Superior temporal gyrus (tissue), 1 donor: ENCODE measurements around the gene IL1RAP.
"Not testable (repeated sequence)": the region's sequence is repeated elsewhere in the genome, so short reads cannot be mapped to it uniquely, and the experiment has no call there.

Source experiments
- DNase-seq: peaks from one replicate; pipeline ENCODE4 v3.0.0-alpha.2; 2016; ENCODE audit errors: extremely low spot score

Gene IL1RAP

DNA sequence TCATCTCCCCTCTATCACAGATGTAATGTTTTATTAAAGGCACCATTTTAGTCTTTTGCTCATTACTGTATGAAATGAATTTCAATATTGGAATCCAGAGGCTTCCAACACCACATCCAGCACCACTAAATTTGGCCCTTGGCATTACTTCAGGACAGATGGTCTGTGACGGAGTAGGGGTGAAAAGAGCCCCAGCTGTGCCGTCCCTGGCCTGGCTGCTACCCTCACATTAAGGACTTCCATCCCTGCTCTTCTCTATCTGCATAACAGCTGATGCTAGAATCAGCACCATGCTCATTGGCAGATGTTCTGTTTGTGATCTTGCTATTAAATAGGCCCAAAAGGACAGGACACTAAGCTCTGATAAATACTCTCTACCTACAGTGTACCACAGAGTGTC, 152.9 kb downstream of the IL1RAP start:
- DNase-seq, result no peak

DNA sequence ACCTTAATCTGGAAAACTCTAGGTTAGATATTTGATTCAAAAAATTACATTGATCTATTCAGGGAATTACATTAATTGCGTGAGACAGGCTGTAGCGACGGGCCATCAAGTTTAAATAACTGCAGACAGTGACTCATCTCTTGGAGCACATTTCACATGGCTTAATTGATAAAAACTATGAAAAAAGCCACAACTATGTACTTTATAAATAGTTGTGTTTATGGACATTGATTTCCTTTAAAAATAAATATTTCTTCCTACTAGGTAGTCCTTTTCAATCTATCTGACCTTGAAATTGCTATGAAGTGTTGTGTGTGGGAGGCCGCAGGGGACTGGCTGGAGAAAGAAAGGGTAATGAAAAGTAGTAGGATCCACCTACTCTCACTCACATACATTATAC, 157.8 kb downstream of the IL1RAP start:
- DNase-seq, result no peak

DNA sequence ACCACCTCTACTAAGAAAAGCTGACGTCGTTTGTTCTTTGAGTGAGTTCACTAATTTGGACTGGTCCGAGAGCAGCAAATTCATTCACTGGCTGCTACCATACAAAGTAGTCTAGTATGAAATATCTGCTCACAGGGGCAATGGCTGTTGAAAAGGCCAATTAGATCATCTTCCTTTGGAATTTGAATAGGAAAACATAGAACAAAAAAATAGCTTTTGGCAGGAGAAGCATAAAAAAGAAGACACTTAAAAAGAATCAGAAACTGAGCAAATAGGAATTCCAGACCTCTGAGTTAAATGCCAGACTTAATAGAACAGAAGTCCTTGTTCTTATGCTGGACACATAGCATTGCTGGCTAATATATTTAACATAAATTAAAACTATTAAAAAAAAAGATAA, 159.3 kb downstream of the IL1RAP start:
- DNase-seq, result no peak

DNA sequence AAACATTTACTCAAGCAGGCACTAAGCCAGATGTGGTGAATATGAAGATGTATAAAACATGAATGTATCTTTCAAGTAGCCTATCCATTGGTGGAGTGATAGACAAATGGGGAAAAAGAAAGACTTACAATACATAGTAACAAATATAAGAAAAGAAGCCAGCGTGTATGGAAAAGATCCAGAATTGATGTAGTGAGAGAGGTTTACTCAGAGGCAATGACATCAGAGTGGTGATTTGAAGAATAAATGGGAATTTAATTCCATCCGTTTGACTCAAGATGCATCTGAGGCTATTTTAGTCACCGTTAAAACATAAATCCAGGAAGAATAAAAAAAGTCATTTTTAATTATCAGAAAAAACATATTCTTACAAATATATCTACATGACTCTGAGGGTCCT, 162.6 kb downstream of the IL1RAP start:
- no peak for DNase-seq

DNA sequence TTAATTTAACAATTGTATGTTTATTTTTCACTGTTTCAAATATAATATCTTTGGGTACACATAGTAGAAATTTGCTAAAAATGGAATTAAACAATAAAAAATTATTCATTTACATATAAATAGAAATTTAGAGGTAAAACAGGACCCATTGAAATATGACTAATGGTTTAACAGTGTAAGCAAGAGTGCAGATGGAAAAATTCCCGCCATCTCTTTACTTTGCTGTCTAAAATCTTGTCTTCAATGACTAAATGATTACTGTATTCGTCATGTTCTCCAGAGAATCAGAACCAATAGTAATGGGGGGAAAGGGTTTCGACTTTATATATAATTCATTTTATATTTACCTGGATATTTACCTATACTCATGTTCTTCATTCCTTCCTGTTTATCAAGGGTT, 163.1 kb downstream of the IL1RAP start:
- DNase-seq, result no peak

DNA sequence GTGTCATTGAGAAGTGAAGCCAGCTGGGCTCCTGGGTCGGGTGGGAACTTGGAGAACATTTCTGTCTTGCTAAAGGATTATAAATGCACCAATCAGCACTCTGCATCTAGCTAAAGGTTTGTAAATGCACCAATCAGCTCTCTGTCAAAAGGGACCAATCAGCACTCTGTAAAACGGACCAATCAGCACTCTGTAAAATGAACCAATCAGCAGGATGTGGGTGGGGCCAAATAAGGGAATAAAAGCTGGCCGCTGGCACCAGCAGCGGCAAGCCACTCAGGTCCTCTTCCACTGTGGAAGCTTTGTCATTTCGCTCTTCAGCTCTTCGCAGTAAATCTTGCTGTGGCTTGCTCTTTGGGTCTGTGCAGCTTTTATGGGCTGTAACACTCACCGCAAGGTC, 164.0 kb downstream of the IL1RAP start:
- DNase-seq, result not testable (repeated sequence)

DNA sequence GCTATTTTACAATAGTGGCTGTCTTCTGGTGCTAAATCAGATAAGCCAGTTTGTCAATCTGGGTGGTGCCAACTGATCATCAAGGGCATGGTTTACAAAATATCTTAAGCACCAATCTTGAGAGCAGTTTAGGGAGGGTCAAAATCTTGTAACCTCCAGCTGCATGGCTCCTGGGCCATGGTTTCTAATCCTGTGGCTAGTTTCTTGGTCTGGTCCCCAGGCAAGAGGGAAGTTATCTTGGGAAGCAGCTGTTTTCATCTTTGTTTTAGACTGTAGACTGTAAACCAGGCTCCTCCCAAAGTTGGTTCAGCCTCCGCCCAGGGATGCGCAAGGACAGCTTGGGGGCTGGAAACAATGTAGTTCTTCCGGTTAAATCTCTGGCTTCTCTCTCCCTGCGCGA, 166.8 kb downstream of the IL1RAP start:
- no peak for DNase-seq

DNA sequence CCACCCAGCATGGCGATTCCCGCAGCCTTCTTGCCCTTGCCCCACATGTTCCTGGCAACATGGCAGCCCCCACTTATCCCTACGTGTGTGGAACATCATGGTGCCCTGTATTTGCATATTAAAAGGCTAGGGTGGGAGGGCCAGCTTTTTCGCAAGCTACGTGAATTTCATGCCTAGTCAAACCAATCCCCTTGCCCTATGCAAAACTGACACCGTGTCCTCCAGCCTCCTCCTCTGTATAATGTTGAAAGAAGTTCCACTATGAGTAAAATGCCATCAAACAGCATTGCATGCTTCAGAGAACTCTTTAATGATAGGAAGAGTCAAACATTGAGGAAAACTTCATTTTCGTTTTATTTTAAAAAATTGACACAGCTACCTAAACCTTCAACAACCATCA, 170.9 kb downstream of the IL1RAP start:
- no peak for DNase-seq

DNA sequence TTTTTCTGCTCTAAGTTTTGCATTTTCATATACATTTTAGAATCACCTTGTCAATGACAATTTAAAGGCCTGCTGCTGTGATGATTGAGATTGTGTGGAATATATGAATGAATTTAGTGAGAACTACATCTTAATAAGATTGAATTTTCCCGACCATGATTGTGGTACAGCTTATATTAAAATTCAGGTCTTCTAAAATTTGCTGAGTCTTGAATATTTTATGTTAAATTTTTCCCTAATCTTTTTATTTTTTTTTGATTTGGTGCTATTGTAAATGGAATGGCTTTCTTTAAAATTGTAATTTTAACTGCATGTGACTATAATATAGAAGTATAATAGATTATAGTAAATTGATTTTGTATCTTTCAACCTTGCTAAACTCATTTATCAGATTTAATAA, 172.1 kb downstream of the IL1RAP start:
- DNase-seq, result no peak

DNA sequence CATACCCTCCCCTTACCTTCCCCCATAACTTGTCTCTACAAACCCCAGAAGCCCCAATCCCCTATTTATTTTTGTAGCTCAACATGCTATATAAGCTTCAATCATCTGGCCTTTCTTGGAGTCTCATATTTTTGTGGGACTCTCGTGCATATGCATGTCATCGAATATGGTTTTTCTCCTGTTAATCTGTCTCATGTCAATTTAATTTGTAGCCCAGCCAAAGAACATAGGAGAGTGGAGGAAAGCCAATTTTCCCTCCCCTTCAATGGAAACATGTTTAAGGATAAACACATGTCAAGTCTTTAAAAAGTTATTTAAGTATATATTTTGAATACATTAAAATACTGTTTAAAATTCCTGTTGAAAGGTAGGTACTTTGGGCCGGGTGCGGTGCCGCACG, 176.4 kb downstream of the IL1RAP start:
- DNase-seq, result no peak

DNA sequence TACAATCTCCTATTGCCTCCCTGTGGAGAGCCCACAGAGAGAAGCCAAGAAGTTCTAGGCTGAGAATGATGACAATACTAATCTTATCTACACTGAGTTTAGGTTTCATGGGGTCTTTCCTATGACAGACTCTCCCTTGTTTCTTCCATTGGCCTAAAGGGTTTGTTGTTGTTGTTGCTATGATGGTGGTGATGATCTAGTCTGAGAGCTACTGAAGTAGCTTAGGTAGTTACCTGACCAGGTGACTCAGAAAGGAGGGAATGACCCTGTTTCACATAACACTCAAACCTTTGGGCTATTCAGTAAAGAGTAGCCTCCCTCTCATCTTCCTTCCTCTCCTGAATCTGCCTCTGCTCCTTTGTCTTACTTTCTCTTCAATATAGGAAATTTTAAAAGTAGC, 178.4 kb downstream of the IL1RAP start:
- no peak for DNase-seq

DNA sequence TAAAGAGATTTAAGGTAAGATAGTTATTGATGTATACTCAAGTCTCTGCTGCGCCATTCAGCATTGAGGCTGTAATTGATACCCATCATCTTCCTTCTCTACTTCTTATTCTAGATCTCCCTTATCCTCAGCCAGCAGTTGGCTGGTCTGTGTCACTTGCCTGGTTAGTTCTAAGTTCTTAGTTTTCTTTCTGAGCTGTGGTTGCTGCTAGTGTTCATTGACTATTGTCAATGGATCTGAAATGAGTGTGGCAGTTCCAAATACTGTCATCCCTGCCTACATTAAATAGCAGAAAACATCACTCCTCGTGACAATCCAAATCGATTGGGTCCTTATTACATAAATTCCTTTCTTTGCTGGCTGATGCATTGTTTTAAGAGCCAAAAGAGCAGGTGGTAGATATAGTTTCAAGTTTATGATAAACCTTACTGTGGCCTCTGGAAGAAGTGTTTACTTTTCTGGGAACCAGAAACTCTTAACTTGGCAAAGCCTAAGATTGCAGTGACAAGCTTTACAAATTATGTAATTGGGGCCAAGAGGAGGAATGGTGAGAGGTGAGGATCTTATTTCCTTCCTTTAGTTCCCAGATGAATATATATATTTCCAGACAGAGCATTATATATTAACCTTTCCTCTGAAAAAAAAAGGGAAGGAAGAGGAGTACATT, 180.6 kb downstream of the IL1RAP start:
- DNase-seq, result no peak

DNA sequence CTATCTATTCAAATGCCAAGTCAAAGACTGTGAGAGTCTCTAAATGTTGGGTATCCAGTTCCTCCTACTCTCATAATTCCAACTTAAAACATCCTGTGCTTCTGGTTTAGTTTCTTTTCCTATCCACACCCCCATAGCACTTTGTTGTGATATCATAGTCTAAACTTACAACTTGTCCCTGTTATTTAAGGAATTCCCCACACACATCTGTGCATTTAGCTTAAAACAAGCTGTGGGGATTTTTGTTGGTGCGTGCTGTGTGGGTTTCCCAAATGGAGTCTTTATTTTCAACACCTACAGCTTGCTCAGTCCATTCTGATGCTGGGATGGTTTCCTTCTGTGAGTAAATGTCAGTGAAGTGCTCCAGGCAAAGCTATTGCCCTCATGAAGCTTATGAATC, 181.3 kb downstream of the IL1RAP start:
- peak; percentile 60 for DNase-seq

DNA sequence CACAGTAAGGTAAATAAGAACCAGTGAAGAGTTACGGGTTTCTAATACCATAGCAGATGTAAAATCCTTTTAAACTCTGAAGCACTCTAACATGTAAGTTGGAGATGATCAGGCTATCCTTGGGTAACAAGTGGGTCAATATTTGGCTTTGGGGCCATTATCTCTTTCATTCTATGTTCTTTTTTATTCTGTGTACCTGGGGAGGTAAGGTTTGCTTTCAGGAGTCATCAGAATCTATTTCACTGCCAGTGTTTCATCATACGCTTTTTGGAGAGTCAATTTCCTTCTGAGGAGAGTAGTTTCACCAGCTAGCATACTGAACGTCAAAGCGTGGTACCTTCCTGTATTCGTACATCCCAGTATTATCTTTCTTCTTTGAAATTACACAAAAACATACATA, 182.1 kb downstream of the IL1RAP start:
- no peak for DNase-seq

DNA sequence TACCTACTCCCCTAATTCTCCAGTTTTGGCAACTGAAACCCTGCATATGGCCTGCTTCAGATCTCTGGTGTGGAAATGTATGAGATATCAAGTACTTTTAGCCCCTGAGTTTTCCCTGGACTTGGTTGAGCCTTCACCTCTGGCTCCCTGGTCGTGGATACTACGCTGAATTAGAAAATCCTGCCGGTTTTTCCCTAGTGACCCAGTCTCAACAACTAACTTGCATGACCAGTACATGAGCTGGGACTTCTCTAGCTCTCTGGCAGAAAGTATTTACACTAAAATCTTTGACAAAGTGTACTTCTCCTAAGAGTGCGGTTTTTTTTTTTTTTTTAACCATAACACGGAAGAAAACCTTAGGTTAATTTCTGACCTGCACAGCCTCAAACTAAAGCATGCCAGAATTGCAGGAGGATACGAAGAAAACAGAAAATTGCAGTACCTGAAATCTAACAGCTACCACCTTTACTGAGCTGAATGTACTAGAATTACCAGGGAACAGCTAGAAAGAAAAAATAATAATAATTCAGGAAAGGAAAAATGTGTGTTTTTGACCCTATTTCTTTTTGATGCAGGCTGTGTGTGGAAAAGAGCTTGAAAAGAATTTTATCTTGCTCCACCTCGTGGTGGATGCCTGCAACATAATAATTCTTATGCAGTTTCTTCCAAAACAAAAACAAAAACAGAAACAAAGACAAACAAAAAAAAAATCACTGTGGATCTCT, 183.1 kb downstream of the IL1RAP start:
- DNase-seq, result peak; percentile 73

DNA sequence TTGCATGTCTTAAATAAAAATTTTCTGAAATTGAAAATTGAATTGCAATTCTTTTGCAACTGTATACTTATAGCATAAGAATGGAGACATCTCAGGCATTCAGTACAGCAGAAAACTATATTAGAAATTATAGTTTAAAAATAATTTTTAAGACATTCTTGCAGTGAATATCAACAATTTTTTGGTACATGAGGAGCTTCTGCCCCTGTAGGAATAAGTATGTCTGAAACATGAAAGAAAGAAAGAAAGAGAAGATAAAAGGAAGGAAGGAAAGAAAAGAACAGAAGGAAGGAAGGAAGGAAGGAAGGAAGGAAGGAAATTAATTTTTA, 183.6 kb downstream of the IL1RAP start:
- no peak for DNase-seq

DNA sequence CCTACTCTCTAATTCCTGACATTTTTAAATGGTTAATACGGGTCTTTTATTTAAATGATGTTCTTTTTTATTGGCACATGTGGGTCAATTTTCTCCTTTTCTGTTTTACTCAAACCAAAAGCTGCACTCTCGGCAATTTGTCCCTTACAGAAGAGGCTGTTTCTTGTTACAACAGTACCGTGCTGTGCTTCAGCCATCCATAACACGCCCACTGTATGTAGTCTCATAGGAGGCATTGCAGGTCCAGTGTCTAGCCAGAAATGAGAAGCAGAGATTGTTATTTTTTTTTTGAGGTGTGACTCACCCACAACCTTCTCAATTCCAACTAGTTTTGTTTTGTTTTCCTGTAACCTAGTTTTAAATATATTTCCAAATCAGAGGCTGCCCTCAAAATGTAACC, 184.0 kb downstream of the IL1RAP start:
- DNase-seq, result no peak

DNA sequence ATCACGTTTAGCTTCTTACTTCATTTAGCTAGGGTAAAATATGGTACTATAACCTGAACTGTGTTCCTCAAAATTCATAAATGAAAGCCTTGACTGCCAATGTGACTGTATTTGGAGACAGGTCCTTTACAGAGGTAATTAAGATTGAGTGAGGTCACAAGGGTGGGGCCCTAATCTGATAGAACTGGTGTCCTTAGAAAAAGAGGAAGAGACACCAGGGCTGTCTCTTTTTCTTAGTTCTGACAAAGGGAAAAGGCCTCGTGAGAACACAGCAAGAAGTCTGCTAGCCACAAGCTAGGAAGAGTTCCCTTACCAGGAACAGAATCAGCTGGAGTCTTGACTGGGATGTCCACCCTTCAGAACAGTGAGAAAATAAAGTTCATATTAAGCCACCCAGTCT, 185.9 kb downstream of the IL1RAP start:
- no peak for DNase-seq

DNA sequence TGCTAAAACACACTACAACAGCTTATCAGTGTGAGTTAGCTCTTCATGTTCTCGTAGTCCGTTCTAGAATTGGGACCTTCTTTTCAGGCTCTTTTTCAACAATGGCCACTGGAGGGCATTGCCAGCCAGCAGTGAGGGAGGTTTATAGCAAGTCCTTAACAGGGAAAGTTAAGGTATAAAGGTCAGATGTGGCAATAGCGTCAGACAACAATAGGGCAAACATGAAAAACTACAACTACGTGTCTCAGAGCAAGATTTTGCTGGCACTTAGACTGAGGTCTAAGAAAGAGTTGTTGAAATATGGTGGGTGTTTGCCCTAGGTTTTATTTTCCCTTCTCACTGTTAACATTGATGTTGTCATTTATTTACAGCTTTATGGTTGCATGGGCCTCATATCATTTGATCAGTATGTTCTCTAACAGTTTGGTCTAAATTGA, 187.2 kb downstream of the IL1RAP start:
- peak; percentile 54 for DNase-seq

DNA sequence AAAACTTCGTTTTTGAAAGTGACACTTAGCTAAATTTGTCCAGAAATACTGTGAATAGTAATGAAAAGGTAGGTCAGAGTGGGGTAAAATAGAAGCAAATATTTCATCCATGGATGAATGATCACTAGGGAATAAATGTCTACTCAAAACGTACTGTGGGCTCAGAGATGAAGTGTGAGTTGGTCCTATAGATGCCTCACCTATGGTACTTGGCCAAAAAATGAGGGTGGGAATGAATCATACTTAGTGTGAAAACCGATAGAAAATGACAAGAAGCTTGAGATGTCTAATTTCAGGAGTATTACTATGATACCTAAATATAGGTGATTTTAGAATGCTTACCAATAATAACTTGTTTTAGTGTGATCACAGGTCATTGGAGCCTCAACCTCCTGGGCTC, 192.7 kb downstream of the IL1RAP start:
- no peak for DNase-seq
